Ishikawa (cell line): ENCODE data around the gene UBA1.

Experiments
- CEBPB ChIP-seq: IDR thresholded peaks from 2 replicates; pipeline ENCODE4 v1.6.1; 2012
- CREB1 ChIP-seq: IDR thresholded peaks from 2 replicates; pipeline ENCODE4 v1.6.1; 2012; ENCODE audit warnings: low read depth
- EGR1 ChIP-seq: IDR thresholded peaks from 2 replicates; pipeline ENCODE4 v1.6.1; 2012
- EP300 ChIP-seq: IDR thresholded peaks from 2 replicates; pipeline ENCODE4 v1.6.1; 2012; ENCODE audit warnings: borderline replicate concordance
- FOXM1 ChIP-seq: IDR thresholded peaks from 2 replicates; pipeline ENCODE4 v1.6.1; 2012; ENCODE audit warnings: low read depth, borderline replicate concordance
- MAX ChIP-seq: IDR thresholded peaks from 2 replicates; pipeline ENCODE4 v1.6.1; 2012
- NFIC ChIP-seq: IDR thresholded peaks from 2 replicates; pipeline ENCODE4 v1.6.1; 2012
- RAD21 ChIP-seq: IDR thresholded peaks from 2 replicates; pipeline ENCODE4 v1.6.1; 2012; ENCODE audit warnings: low read depth
- REST ChIP-seq: IDR thresholded peaks from 2 replicates; pipeline ENCODE4 v1.6.1; 2012; ENCODE audit warnings: low read depth, mild to moderate bottlenecking
- TAF1 ChIP-seq: IDR thresholded peaks from 2 replicates; pipeline ENCODE4 v1.6.1; 2012; ENCODE audit warnings: low read depth, mild to moderate bottlenecking
- TCF12 ChIP-seq: IDR thresholded peaks from 2 replicates; pipeline ENCODE4 v1.6.1; 2012; ENCODE audit warnings: low read depth
- TEAD4 ChIP-seq: IDR thresholded peaks from 2 replicates; pipeline ENCODE4 v1.6.1; 2012
- USF1 ChIP-seq: IDR thresholded peaks from 2 replicates; pipeline ENCODE4 v1.6.1; 2012
- YY1 ChIP-seq: IDR thresholded peaks from 2 replicates; pipeline ENCODE4 v1.6.1; 2012; ENCODE audit warnings: low read depth
- ZBTB7A ChIP-seq: IDR thresholded peaks from 2 replicates; pipeline ENCODE4 v1.6.1; 2012; ENCODE audit warnings: low read depth

UBA1 gene

GRCh38 chrX:47243351-47243750, 49.7 kb downstream of the UBA1 start:
- no peak for TF ChIP-seq TAF1
- TF ChIP-seq REST, result no peak
- no peak for TF ChIP-seq YY1
- TF ChIP-seq MAX, result no peak
- TF ChIP-seq RAD21, result no peak
- no peak for TF ChIP-seq EGR1
- no peak for TF ChIP-seq EP300
- TF ChIP-seq TCF12, result no peak
- no peak for TF ChIP-seq TEAD4
- no peak for TF ChIP-seq FOXM1
- no peak for TF ChIP-seq CREB1
- TF ChIP-seq ZBTB7A, result no peak
- TF ChIP-seq NFIC, result no peak
- TF ChIP-seq USF1, result no peak
- no peak for TF ChIP-seq CEBPB

- no peak for TF ChIP-seq TEAD4
- no peak for TF ChIP-seq YY1
- TF ChIP-seq NFIC, result no peak
- no peak for TF ChIP-seq RAD21
- no peak for TF ChIP-seq EP300
- no peak for TF ChIP-seq CREB1
- no peak for TF ChIP-seq USF1
- TF ChIP-seq FOXM1, result no peak
- TF ChIP-seq EGR1, result no peak
- no peak for TF ChIP-seq CEBPB
- no peak for TF ChIP-seq REST
- TF ChIP-seq MAX, result no peak
- TF ChIP-seq TAF1, result no peak
- TF ChIP-seq ZBTB7A, result no peak
- no peak for TF ChIP-seq TCF12
Measured at GRCh38 chrX:47244676-47245075, 51.0 kb downstream of the UBA1 start.

GRCh38 chrX:47245156-47245555, 51.5 kb downstream of the UBA1 start:
- TF ChIP-seq YY1 (no peak), MAX (no peak), ZBTB7A (no peak), TAF1 (no peak), NFIC (no peak), EP300 (no peak), FOXM1 (no peak), USF1 (no peak), REST (no peak), EGR1 (no peak), RAD21 (no peak), CEBPB (no peak), CREB1 (no peak), TCF12 (no peak), TEAD4 (no peak)
